NOMO-1 treated with DMSO at 0.1 percent for 48 hours (cell line): ENCODE measurements around the gene HEY2.

Experiments used
- DNase-seq: peaks from one replicate; lab custom pipeline; 2025; ENCODE audit not compliant: unreplicated experiment; lab: John Stamatoyannopoulos, UW

The HEY2 gene

DNA sequence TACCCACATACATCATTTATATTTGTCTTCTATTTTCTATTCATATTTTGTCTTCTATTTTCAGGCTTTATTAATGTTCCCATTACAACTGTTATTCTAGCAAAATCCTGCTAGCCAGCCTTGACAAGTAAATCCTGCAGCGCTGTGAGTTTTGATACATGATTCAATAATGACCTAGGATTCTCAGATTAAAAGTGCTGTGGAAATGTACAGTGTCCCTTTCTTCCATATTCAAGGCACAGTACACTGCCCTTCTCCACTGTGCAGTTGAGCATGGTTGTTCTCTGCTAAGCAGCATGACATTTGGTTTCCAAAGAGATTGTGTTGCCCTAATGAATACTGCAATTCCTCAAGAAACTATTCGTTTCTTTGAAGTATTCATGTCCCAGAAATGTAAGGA, 5.8 kb upstream of the HEY2 start:
- no peak for DNase-seq

DNA sequence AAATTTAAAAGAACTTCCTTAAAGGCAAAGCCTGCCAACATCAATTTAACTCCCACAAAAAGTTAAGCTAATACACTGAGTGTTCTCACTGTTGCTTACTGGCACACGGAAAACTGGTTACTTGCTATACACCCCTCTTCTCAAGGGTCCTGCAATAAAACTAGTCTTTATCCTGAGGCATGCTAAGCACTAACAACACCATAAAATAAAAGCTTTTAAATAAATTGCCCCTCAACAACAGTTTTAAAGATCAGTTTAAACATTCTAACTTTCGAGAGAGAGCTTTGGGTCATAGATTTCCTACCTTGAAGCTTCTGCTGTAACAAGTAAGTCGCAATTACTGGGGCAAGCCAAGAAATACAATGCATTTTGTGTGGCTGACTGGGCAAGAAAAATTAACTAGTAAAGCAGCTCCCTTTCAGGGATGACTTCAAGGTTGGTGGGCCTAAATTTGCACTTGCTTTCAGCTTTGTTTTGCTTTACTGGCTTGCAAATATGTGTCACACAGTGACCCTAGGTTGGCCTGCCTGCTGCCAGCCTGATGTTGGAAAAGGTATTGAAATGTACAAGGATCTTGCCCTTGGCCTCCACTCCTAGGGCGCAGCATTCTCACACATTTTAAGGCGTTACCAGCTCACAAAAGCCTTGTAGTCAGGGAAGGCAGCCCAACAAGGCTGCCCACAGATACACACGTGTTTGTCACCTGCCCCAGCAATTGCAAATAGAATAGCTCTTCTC, 4.0 kb upstream of the HEY2 start:
- DNase-seq: no peak

DNA sequence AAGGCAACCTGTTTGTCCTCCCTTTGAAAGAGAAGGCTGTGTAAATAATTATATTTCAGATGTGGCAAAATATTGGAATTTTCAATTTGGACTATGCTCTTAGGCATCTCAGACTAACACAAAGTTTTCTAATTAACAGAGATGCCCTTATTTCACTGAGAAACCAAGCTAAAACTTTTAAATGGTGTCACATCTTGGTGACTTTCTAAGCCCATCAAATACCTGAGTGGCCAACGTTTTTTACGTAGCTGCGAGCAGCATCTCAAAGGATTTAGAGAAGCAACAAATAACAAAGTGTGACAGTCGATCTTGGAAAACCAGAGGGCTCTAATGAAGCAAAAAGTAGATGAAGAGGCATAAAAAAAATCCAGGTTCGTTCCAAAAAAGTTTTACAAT, 3.4 kb upstream of the HEY2 start:
- no peak for DNase-seq

DNA sequence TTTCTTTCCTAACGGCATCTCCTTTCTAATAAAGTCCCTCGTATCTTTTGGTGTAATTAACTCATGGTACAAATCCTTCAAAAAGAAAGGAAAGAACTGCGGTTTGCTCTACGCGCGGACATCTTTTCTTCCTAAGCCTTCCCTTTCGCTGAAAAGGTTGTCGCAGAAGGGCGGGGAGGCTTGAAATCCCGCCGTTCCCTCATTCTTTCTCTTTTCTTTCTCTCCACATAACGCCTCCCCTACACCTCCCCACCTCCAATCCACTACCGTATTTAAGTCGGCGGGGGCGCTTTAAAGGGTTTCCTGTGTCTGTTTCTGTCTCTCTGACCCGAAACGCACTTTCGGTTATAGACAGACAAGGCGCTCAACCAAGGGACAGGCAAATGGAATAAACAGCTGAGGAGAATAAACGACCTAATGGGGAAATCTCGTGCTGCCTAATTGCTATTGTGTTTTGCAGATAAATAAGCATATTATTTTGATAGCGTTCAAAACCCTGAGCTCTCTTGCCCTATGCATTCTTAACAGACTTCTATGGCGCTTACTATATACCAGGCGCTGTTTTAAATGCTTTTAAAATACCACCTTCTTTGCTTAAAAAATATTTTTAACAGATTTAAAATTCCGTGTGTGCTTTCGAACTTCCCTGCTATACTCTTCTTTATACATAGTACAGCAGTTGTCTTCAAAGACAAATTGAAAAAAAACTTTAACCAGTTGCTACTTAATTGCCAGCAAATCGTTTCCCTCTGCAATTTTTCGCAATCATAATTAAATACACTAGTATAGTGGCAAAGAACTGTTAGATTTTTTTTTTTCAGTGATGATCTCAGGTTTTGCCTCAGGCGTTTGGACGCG, 2.5 kb upstream of the HEY2 start:
- peak; percentile 26 for DNase-seq

DNA sequence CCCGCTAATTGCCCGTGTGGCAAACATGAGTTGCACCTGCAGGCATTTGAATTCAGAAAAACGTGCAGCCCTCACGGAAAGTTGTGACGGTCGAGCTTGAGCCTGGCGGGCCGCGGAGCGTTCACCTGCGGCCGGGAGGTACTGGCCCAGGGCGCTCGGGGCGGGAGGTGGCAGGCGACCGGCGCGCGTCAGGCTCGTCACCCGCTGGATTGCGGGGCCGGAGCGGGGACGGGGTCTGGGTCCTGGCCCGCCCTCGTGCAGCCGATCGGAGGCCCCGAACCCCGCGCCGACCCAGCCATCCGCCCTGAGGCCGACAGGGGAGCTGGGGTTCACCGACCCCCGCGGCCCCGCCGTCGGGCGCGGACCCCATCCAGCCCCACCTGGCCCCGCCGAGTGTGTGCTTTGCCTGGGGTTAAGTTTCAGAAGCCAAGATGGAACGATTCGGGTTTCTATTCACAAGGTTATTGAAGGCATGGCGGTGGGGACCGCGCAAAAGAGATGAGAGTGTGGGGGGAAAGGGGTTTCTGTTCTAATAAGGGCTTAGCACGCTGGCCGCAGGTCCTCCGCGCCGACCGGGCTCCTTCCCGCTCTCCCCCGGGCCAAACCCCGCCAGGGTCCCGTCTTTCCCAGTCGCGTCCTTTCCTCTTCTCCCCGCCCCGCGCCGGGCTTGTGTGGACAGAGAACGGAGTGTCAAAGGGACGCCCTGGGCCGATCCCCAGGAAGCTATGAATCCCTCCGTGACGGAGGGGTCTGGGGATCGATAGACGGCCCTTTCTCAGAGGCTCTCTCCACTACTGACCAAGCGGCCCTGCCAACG, 1.6 kb upstream of the HEY2 start:
- DNase-seq: no peak

DNA sequence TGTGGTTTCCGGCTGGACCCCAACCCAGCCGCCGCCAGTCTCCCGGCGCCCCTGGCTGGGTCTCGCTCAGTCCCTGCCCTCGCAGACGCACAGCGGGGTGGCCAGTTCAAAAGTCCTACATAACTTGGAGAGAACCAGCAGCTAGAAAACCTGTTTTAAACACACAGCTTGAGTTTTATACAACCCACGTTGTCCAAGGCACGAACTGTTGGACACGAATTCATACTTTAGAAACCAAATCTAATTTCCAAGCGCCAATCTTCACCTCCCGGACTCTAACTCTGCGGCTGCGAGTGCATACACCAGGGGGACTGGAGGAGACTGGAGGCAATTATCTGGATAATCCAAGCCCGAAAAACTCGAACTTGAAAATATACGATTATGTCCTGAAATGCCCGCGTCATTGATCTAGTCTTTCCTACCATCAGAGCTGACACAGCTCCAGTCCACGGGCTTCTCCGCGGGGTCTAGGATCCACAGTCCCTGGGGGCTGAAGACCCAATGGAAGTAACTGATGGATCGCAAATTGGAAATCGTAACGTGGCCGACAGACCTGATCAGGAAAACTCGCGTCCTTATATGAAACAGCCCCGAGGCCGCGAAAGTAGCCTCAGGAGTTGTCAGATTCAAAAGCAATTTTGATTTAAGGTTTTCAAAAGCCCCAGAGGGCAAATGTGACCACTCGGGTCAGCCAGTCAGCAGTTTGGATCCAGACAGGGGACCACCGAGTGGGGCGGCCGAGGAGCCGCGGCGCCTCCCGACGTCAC, 843 bp upstream of the HEY2 start:
- DNase-seq: no peak

DNA sequence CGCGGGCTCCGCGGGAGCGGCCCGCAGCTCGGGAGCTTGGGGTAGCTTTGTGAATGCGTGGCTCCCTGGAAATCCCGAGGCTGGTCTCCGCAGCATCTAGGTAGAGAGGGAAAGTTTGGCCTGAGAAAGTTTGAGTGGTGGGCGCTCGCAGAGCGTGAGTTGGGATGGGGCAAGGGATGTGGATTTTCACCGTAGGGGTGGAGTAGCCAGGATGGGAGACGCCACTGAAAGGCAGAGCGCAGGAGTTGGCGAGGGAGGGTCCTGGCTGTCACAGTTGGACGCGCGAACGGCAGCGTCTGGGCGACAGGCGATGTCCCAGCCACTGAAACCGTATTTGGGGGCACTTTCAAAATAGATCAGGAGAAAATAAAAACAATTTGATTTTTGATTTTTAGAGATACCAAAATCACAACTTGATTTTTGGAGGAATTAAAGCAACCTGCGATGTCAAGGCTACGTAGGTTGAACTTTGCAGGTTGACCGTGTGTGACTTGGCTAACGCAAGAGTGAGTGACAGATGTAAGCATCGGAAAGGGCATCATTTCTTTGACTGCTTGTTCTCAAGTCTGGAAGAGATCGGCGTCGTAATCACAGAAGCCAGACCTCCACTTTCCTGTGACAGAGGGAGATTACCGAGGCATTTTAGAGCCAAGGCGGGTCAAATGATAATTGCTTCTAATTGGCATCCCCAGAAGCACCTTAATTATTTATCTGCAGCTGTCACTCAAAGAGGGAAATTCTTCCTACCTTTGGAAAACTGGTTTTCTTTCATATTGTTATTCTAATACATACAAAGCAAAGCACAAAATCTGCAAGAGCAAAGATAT, 646 bp downstream of the HEY2 start:
- no peak for DNase-seq

DNA sequence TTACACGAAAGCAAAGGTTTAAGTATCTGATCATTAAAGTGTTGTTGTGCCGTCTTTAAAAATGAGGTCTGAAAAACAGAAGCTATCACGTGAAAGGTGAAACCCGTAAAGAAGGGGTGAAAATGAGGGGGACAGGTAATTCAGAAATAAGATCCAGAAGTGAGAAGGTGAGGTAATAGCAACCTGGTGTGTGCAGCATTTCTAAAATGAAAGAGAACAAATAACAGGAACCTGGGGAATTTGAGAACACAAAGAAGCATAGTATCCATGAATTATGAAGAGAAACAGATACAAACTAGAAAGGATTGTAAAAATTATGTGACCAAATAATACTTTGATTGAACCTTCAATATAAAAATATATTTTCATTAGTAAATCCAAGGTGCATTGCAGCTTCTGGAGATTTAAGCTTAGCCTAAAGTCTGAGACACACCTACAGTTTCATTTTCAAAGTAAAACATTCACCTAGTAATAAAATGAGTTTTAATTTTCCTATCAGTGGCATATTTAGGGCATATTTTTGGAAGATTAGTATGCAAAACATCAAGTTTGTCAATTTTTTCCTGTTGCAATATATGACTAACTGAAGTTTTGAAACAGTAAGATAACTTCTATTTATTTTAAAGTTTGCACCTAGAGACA, 1.4 kb downstream of the HEY2 start:
- DNase-seq: no peak

DNA sequence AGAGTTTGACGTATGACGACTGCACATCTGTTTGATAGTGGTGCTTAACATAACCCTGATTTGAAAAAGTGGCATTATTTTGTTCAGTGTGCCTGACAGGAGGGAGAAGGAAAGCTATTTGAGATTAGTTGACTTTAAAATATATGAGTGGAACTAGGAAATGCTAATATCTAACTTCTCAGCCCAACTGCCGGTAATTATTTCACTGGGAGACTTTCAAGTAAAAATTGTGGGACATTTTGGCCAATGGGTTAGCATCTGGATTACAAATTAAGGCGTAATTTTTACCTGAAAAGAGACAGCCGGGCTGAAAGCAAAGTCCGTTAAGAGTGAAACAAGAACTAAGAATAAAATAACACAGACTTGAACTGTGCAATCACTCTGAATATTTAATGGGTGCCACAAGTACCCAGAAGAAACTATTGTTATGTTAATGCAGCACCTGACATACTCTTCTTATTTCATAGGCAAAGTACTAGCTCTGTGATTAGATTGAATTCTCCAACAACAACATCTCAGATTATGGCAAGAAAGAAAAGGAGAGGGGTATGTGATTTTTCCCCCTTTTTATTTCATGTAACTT, 2.0 kb downstream of the HEY2 start:
- no peak for DNase-seq

DNA sequence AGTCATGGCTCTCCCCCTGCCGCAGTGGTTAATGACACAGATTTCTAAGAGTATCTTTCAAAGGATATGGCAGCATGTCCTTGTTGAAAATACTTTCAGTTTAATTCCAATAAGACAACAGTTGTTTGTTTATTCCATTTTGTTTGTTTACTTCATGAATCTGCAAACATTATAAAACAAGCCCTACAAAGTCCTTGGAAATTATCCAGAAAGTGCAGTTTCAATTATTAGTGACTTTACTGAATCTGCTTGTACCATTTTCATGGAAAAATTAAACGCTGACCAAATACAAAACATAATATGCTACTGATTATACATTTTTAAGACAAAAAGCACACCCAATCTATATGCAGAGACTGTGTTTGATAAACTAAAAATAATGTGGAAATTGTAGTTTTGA, 3.3 kb downstream of the HEY2 start:
- no peak for DNase-seq

DNA sequence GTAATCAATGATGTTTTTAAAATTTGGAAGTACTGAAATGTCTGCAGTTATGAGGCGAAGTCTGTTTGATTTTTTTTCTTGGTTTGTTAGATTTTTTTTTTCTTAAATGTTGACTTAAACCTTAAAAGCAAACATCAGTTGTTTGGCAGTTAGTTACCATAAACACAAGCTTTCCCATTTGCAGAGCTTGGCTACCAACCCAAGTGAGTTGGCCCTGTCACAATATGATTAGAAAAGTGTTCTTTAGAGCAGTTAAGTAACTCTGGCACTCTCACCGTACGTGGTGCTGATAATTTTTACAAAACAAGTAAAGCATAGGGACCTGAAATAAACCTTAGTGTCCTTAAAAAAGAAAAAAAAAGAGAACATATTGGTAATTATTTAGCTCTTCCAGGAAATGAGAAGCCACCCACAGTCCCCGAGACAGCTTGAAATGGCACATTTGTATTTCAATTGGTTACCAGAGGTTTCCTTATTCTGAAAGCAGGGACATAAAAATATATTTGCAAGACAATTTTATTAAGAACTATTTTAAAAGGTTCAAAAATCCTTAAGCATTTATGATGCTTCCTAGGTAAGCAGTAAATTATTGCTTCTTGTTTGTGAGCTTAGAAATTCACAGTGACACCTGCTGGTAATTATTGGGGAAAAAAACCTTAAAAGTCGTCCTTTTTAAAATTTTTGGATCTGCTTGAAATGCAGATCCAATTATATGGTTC, 3.9 kb downstream of the HEY2 start:
- DNase-seq: no peak

DNA sequence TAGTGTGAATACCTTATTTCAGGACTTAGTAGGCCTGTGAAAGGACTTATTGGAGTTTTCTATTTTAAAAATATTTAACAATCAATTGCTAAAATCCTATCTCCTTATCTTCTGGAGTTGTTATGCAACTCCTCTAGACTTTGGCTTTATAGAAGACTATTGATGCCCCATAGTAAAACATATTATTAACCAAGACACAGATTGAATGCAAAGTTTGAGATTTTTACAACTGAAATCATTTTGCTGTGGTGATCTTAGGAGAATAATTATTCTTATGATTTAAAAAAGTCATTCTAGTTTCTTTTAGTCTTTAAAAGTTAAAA, 4.5 kb downstream of the HEY2 start:
- no peak for DNase-seq

DNA sequence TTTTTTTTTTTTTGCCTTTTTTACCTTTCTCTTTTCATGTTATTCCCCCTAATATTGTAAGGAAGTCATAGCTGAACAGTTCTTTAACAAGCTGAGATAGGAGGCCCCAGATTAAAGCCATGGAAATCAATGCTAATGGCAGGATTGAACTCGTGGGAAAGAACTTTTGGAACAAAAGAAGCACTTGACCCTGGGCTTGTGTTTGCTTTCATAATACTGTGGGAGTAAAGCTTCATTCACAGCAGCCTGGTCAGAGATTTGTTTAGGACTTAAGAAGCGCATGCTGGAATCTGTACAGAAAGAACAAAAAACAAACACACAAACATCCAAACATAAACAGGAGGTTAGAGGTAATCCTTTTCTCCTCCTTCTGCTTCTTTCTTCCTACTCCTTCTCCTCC, 5.1 kb downstream of the HEY2 start:
- no peak for DNase-seq

DNA sequence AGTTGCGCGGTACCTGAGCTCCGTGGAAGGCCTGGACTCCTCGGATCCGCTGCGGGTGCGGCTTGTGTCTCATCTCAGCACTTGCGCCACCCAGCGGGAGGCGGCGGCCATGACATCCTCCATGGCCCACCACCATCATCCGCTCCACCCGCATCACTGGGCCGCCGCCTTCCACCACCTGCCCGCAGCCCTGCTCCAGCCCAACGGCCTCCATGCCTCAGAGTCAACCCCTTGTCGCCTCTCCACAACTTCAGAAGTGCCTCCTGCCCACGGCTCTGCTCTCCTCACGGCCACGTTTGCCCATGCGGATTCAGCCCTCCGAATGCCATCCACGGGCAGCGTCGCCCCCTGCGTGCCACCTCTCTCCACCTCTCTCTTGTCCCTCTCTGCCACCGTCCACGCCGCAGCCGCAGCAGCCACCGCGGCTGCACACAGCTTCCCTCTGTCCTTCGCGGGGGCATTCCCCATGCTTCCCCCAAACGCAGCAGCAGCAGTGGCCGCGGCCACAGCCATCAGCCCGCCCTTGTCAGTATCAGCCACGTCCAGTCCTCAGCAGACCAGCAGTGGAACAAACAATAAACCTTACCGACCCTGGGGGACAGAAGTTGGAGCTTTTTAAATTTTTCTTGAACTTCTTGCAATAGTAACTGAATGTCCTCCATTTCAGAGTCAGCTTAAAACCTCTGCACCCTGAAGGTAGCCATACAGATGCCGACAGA, 9.9 kb downstream of the HEY2 start:
- no peak for DNase-seq

DNA sequence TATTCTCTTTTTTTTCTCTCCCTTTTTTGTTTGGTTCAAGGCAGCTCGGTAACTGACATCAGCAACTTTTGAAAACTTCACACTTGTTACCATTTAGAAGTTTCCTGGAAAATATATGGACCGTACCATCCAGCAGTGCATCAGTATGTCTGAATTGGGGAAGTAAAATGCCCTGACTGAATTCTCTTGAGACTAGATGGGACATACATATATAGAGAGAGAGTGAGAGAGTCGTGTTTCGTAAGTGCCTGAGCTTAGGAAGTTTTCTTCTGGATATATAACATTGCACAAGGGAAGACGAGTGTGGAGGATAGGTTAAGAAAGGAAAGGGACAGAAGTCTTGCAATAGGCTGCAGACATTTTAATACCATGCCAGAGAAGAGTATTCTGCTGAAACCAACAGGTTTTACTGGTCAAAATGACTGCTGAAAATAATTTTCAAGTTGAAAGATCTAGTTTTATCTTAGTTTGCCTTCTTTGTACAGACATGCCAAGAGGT, 10.6 kb downstream of the HEY2 start:
- DNase-seq: no peak

DNA sequence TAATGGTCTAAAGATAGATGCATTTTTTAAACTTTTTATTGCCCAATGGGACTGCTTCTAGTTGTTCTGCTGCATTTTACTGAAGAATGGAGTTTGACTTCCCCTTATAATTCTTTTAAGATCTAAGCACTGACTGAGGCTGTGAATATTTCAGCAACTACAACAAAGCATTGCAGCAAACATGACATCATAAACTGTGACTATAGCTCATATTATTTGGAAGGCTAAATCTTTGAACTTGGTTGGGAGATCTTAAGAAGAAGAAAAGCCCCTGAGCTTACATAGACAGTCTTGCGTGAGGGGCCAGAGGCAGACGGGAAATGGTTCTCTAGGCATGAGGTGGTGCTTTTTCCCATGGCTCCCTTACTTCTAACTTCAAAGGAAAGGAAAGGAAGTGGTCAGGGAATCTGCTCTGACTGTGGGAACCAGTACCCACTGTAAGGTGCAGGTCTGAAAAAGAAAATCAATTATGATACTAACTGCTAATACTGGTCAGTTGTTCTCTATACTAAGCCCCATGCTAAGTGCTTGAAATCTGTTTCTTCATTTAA, 14.8 kb downstream of the HEY2 start:
- no peak for DNase-seq

DNA sequence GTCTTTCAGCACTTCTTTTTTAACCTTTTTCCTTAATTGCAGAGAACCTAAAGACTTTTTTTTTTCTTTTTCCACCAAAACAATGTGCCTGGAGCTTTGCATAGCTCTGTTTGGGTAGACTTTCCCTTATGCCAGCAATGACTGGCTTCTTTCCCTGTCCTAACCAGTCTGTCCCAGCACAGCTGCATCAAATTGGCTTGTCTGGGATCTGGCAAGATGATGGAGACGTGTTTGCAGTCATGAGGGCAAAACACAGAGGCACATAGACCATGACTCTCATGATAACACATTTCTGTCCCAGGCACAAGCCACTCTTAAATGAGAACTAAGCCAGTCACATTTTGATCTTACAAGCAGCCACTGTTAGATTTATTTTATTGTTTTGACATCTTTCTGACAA, 16.5 kb downstream of the HEY2 start:
- no peak for DNase-seq

DNA sequence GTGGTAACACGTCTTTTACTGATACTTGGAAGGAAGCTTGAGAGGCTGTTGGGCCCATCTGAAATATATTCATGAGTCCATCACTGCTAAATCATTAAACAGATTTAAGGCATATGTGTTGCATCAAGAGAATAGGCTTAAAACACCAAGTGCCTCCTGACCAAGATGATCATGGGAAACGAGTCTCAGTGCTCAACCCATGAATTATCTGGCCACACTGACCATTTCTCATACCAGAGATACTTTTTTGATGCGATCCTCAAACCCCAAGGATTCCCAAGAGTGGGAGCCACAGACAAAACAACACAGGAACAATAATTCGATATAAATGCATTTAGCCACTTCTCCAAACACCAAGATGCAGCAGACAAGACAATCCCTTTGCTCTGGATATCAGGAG, 17.2 kb downstream of the HEY2 start:
- no peak for DNase-seq
